IMR-90 (cell line): ENCODE results near the gene AFG1L.

Experiments
- USF2 ChIP-seq: fragments of 150-350 bp; IDR thresholded peaks from 2 replicates; pipeline ENCODE4 v1.6.1; 2017; ENCODE audit warnings: mild to moderate bottlenecking, antibody characterized with exemption, low read length, low read depth
- TF ChIP-seq, protein P1 (sequence below): conservative IDR thresholded peaks from 2 replicates; pipeline ENCODE4 v1.5.1; 2012; ENCODE audit warnings: mild to moderate bottlenecking, low read depth, low read length, improper control_type of control experiment

- TF ChIP-seq, protein P1, sequence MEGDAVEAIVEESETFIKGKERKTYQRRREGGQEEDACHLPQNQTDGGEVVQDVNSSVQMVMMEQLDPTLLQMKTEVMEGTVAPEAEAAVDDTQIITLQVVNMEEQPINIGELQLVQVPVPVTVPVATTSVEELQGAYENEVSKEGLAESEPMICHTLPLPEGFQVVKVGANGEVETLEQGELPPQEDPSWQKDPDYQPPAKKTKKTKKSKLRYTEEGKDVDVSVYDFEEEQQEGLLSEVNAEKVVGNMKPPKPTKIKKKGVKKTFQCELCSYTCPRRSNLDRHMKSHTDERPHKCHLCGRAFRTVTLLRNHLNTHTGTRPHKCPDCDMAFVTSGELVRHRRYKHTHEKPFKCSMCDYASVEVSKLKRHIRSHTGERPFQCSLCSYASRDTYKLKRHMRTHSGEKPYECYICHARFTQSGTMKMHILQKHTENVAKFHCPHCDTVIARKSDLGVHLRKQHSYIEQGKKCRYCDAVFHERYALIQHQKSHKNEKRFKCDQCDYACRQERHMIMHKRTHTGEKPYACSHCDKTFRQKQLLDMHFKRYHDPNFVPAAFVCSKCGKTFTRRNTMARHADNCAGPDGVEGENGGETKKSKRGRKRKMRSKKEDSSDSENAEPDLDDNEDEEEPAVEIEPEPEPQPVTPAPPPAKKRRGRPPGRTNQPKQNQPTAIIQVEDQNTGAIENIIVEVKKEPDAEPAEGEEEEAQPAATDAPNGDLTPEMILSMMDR, result no peak
- TF ChIP-seq USF2, result no peak
These were observed 199.6 kb downstream of the AFG1L start for GRCh38 chr6:108494434-108494833.
